ENCODE measurements around the gene ZHX3. TPM values are rescaled to one million over a fixed set of nuclear protein-coding genes. Genes with fewer than 3 reads are reported as not detected.

Gene ZHX3
- total and polyA plus RNA-seq, 11 donors = 10.9 to 43.9 (median 32.3) TPM

GRCh38 chr20:41200446-41201202, 116.9 kb downstream of the ZHX3 start:
- no peaks in the 10 kb centered on the region for H3K27me3 ChIP-seq
- H3K4me1 ChIP-seq = peaks cover 0 to 23% (median 0%) of the 10 kb centered on the region in 12 donors
- no peak for TF ChIP-seq POLR2A (IDR thresholded peaks at IDR 0.05)
- no peak for TF ChIP-seq CTCF (IDR thresholded peaks at IDR 0.05)
- no peak overlapping the region for H3K4me3 ChIP-seq
- H3K27ac ChIP-seq = peak overlapping the region in 11 of 12 donors; percentile 42 to 80 (median 66)
- 54 to 77% (median 72%) methylated on average over 3 of the region's 3 CpGs for WGBS, 4 donors
- intact Hi-C loops (cut with DNase I) = no loop called here
- peaks cover 0 to 23% (median 13%) of the 10 kb centered on the region in 9 donors for H3K36me3 ChIP-seq
- DNase-seq (peak in 1 of 5 donors; percentile 20), ATAC-seq (peak in 3 of 4 donors; percentile 27 to 75 (median 50))
- peaks cover 0 to 20% (median 14%) of the 10 kb centered on the region in 12 donors for H3K9me3 ChIP-seq

GRCh38 chr20:41198443-41198842, 119.1 kb downstream of the ZHX3 start:
- Histone ChIP-seq H3K4me3 (no peak overlapping the region), H3K27me3 (no peaks in the 10 kb centered on the region), H3K27ac (no peak overlapping the region), H3K4me1 (peaks cover 0 to 16% (median 0%) of the 10 kb centered on the region in 12 donors), H3K36me3 (peaks cover 0 to 9% (median 3%) of the 10 kb centered on the region in 9 donors), H3K9me3 (peaks cover 0 to 26% (median 14%) of the 10 kb centered on the region in 12 donors)
- ATAC-seq (no peak), DNase-seq (no peak)
- 97 to 99% (median 98%) methylated on average over 4 of the region's 4 CpGs for WGBS, 4 donors
- TF ChIP-seq POLR2A (IDR thresholded peaks at IDR 0.05) (no peak), CTCF (IDR thresholded peaks at IDR 0.05) (no peak)
- intact Hi-C loops (cut with DNase I) = no loop called here

- 96 to 100% (median 98%) methylated on average over 1 of the region's 1 CpG for WGBS, 4 donors
- H3K9me3 ChIP-seq = peaks cover 0 to 37% (median 19%) of the 10 kb centered on the region in 12 donors
- intact Hi-C loops (cut with DNase I) = no loop called here
These were observed 120.8 kb downstream of the ZHX3 start for GRCh38 chr20:41196653-41197225.

More at GRCh38 chr20:41196653-41197225, 120.8 kb downstream of the ZHX3 start:
- H3K4me1 ChIP-seq = peaks cover 0 to 16% (median 0%) of the 10 kb centered on the region in 12 donors
- peaks cover 0 to 12% (median 0%) of the 10 kb centered on the region in 9 donors for H3K36me3 ChIP-seq
- DNase-seq (no peak), ATAC-seq (no peak)
- TF ChIP-seq POLR2A (IDR thresholded peaks at IDR 0.05) = no peak
- TF ChIP-seq CTCF (IDR thresholded peaks at IDR 0.05) = no peak
- no peak overlapping the region for H3K27ac ChIP-seq
- H3K27me3 ChIP-seq = no peaks in the 10 kb centered on the region
- H3K4me3 ChIP-seq = no peak overlapping the region

Data from heart left ventricle (tissue), 16 donors.